GM11168 (cell line): ENCODE measurements around the gene TOPORS.
"Not testable (repeated sequence)": the region's sequence is repeated elsewhere in the genome, so short reads cannot be mapped to it uniquely, and the experiment has no call there.

ENCODE experiments used
- in situ Hi-C: fragments of 300-500 bp; cut with MboI; formaldehyde crosslinking; loops from one replicate; pipeline ENCODE4 v1.12.0; 2022; ENCODE audit warnings: low sequenced_read_pairs; ENCODE audit not compliant: unreplicated experiment

TOPORS gene

GRCh38 chr9:32552172-32552872 is at the start of gene TOPORS, which contains the start of gene SMIM27:
TOPORS (minus strand) TSS chr9:32552586; CDS start chr9:32552436, 150 bp downstream.
SMIM27 (plus strand) TSS chr9:32552327; CDS start chr9:32552435, 108 bp downstream.
- in situ Hi-C loops, result no loop called here

- in situ Hi-C loops, result not testable (repeated sequence)
Measured at GRCh38 chr9:32599021-32599420, 46.6 kb upstream of the TOPORS start.

GRCh38 chr9:32596936-32597335 is 44.5 kb upstream of the TOPORS start:
- in situ Hi-C loops, result no loop called here

- in situ Hi-C loops, result no loop called here
Measured at GRCh38 chr9:32596096-32596865, 43.9 kb upstream of the TOPORS start.

GRCh38 chr9:32590898-32591297 is 38.5 kb upstream of the TOPORS start:
- in situ Hi-C loops, result no loop called here

GRCh38 chr9:32590476-32590875 is 38.1 kb upstream of the TOPORS start:
- in situ Hi-C loops, result no loop called here

GRCh38 chr9:32589083-32589723 is 36.8 kb upstream of the TOPORS start:
- in situ Hi-C loops, result loop anchor here (10.0 kb wide), 1 partner anchor 376 kb away; no protein-coding TSS in a partner anchor

- in situ Hi-C loops, result loop anchor here (10.0 kb wide), 1 partner anchor 377 kb away; no protein-coding TSS in a partner anchor
Measured at GRCh38 chr9:32587901-32588300, 35.5 kb upstream of the TOPORS start.

GRCh38 chr9:32584784-32585183 is 32.4 kb upstream of the TOPORS start:
- in situ Hi-C loops, result loop anchor here (10.0 kb wide), 1 partner anchor 380 kb away; no protein-coding TSS in a partner anchor

- in situ Hi-C loops, result loop anchor here (10.0 kb wide), 1 partner anchor 383 kb away; no protein-coding TSS in a partner anchor
Measured at GRCh38 chr9:32581512-32582143, 29.2 kb upstream of the TOPORS start.

GRCh38 chr9:32580631-32581300 is 28.4 kb upstream of the TOPORS start:
- in situ Hi-C loops, result loop anchor here (10.0 kb wide), 1 partner anchor 384 kb away; no protein-coding TSS in a partner anchor

GRCh38 chr9:32579706-32580331 is 27.4 kb upstream of the TOPORS start:
- in situ Hi-C loops, result loop anchor here (5.0 to 10.0 kb wide), 2 partner anchors 198 to 385 kb away; partner anchors contain the start of gene ACO1

GRCh38 chr9:32578976-32579375 is 26.6 kb upstream of the TOPORS start:
- in situ Hi-C loops, result loop anchor here (5.0 kb wide), 1 partner anchor 197 kb away; the partner anchor contains the start of gene ACO1

GRCh38 chr9:32577316-32577715 is 24.9 kb upstream of the TOPORS start:
- in situ Hi-C loops, result loop anchor here (5.0 kb wide), 1 partner anchor 195 kb away; the partner anchor contains the start of gene ACO1

GRCh38 chr9:32574858-32575257 is 22.5 kb upstream of the TOPORS start:
- in situ Hi-C loops, result loop anchor here (5.0 kb wide), 1 partner anchor 193 kb away; the partner anchor contains the start of gene ACO1

GRCh38 chr9:32573821-32574220 is 21.4 kb upstream of the TOPORS start:
- in situ Hi-C loops, result no loop called here

GRCh38 chr9:32572900-32573523 is 20.6 kb upstream of the TOPORS start, which contains the start of gene NDUFB6:
NDUFB6 (minus strand) TSS chr9:32573159; CDS start chr9:32573060, 99 bp downstream.
- in situ Hi-C loops, result no loop called here
